Endothelial cell (in vitro differentiated cells): ENCODE measurements around the gene NFIC. TPM values are rescaled to one million over a fixed set of nuclear protein-coding genes. Genes with fewer than 3 reads are reported as not detected.

Source experiments
- DNase-seq: peaks from one replicate; pipeline ENCODE4 v3.0.0; 2021; ENCODE audit warnings: low spot score
- H3K27ac Mint-ChIP-seq: one replicate; pipeline ENCODE4 v1.8.0; 2021; ENCODE audit warnings: mixed read lengths, inconsistent platforms; ENCODE audit not compliant: unreplicated experiment
- H3K27me3 Mint-ChIP-seq: one replicate; pipeline ENCODE4 v1.8.0; 2021; ENCODE audit warnings: mild to moderate bottlenecking, moderate library complexity, mixed read lengths, inconsistent platforms; ENCODE audit not compliant: unreplicated experiment
- H3K36me3 Mint-ChIP-seq: one replicate; pipeline ENCODE4 v1.8.0; 2021; ENCODE audit warnings: mild to moderate bottlenecking, low read depth, mixed read lengths, inconsistent platforms; ENCODE audit not compliant: unreplicated experiment
- H3K4me1 Mint-ChIP-seq: one replicate; pipeline ENCODE4 v1.8.0; 2021; ENCODE audit warnings: mild to moderate bottlenecking, mixed read lengths, inconsistent platforms; ENCODE audit not compliant: unreplicated experiment
- H3K4me3 Mint-ChIP-seq: one replicate; pipeline ENCODE4 v1.8.0; 2021; ENCODE audit warnings: mild to moderate bottlenecking, mixed read lengths, inconsistent platforms; ENCODE audit not compliant: unreplicated experiment
- H3K9me3 Mint-ChIP-seq: one replicate; pipeline ENCODE4 v1.8.0; 2021; ENCODE audit warnings: mixed read lengths, inconsistent platforms; ENCODE audit not compliant: unreplicated experiment
- total RNA-seq: library from RNA; stranded (reverse); fragmentation: NEBNext Ultra II Directional; extraction: Animal tissue kit (Norgen Biotek cat#: 25700); gene quantifications from one replicate; pipeline ENCODE4 v1.2.1, GENCODE V29; 2021; ENCODE audit not compliant: unreplicated experiment
- TF ChIP-seq, protein P1 (sequence below): fragments of 200-600 bp; sonication (generic); IDR thresholded peaks from one replicate; pipeline ENCODE4 v1.5.0; 2021; ENCODE audit warnings: antibody characterized with exemption; ENCODE audit not compliant: unreplicated experiment

The NFIC gene
- total RNA-seq, 1 donor from 2014 or later, result 4.9 TPM

- Mint-ChIP-seq H3K27me3 (no peaks in the 10 kb centered on the region), H3K4me3 (no peak overlapping the region), H3K9me3 (no peaks in the 10 kb centered on the region), H3K36me3 (peaks cover 4% of the 10 kb centered on the region), H3K27ac (no peak overlapping the region), H3K4me1 (no peaks in the 10 kb centered on the region)
- no peak for DNase-seq
- TF ChIP-seq, protein P1, sequence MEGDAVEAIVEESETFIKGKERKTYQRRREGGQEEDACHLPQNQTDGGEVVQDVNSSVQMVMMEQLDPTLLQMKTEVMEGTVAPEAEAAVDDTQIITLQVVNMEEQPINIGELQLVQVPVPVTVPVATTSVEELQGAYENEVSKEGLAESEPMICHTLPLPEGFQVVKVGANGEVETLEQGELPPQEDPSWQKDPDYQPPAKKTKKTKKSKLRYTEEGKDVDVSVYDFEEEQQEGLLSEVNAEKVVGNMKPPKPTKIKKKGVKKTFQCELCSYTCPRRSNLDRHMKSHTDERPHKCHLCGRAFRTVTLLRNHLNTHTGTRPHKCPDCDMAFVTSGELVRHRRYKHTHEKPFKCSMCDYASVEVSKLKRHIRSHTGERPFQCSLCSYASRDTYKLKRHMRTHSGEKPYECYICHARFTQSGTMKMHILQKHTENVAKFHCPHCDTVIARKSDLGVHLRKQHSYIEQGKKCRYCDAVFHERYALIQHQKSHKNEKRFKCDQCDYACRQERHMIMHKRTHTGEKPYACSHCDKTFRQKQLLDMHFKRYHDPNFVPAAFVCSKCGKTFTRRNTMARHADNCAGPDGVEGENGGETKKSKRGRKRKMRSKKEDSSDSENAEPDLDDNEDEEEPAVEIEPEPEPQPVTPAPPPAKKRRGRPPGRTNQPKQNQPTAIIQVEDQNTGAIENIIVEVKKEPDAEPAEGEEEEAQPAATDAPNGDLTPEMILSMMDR, result no peak
These were observed 34.8 kb downstream of the NFIC start for GRCh38 chr19:3401004-3401768.

GRCh38 chr19:3402631-3403443 is 36.5 kb downstream of the NFIC start:
- H3K27ac Mint-ChIP-seq, result no peak overlapping the region
- no peaks in the 10 kb centered on the region for H3K27me3 Mint-ChIP-seq
- no peak for DNase-seq
- H3K4me1 Mint-ChIP-seq, result no peaks in the 10 kb centered on the region
- H3K9me3 Mint-ChIP-seq, result no peaks in the 10 kb centered on the region
- TF ChIP-seq, protein P1, result no peak
- no peak overlapping the region for H3K4me3 Mint-ChIP-seq
- H3K36me3 Mint-ChIP-seq, result peaks cover 4% of the 10 kb centered on the region

- H3K9me3 Mint-ChIP-seq, result no peaks in the 10 kb centered on the region
- no peak overlapping the region for H3K4me3 Mint-ChIP-seq
- H3K27ac Mint-ChIP-seq, result no peak overlapping the region
- H3K36me3 Mint-ChIP-seq, result peaks cover 4% of the 10 kb centered on the region
- DNase-seq, result no peak
- no peaks in the 10 kb centered on the region for H3K27me3 Mint-ChIP-seq
- TF ChIP-seq, protein P1, result no peak
- no peaks in the 10 kb centered on the region for H3K4me1 Mint-ChIP-seq
These were observed 37.3 kb downstream of the NFIC start for GRCh38 chr19:3403489-3404323.

DNA sequence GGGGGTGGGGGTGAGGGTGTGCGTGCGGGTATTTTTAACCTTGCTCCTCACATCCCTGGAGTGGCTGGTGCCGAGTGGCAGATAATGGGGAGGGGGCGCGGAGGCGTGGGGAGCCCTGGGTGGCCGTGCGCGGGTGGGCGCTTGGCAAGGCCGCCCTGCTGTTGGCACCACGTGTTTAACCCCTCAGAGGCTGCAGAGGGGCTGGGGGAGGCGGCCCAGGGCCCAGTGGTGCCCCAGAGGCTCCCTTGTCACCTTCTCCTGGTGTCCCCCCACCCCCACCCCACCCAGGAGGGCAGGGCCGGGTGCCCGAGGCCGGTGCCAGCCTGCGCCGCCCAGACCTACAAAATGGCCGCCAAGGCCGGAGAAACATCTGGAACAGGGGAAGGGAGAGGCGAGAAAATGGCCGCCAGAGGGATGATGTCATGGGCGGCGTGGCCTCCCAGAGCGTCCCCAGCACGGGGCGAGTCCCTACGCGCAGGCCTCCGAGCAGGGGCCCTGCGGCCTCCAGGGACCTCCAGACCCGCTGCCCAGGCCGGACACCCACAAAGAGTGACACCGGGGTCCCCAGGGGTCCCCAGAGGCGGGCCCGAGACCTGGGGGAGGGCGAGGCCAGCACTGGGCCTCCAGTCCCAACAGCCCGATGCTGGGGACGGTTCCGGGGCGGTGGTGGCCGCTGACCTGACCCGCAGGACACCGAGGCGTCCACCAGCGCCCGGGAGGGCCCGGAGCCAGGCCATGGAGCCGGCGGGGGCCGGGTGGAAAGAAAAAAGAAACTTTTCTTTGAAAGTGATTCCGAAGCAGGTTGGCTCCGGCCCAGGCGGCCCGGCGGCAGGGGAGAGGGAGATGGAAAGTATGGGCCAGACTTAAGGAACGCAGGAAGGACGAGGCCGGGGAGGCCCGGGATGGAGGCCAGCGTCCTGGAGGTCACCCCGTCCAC is 38.2 kb downstream of the NFIC start:
- no peak overlapping the region for H3K27ac Mint-ChIP-seq
- DNase-seq, result no peak
- H3K4me3 Mint-ChIP-seq, result no peak overlapping the region
- peaks cover 4% of the 10 kb centered on the region for H3K36me3 Mint-ChIP-seq
- no peaks in the 10 kb centered on the region for H3K9me3 Mint-ChIP-seq
- TF ChIP-seq, protein P1, result no peak
- H3K4me1 Mint-ChIP-seq, result no peaks in the 10 kb centered on the region
- H3K27me3 Mint-ChIP-seq, result no peaks in the 10 kb centered on the region
